ENCODE data around the gene KIF9.
A peak's percentile ranks its signal among the peaks of the same experiment; 100 is the strongest.
"Not testable (repeated sequence)": the region's sequence is repeated elsewhere in the genome, so short reads cannot be mapped to it uniquely, and the experiment has no call there.

KIF9 gene

GRCh38 chr3:47204875-47205274 is 77.7 kb downstream of the KIF9 start:
- TF ChIP-seq CTCF (conservative IDR thresholded peaks at IDR 0.05; ENCODE audit: low read depth, low read length) = no peak

GRCh38 chr3:47202542-47202941 is 80.1 kb downstream of the KIF9 start:
- DNase-seq (ENCODE audit: low read depth) = no peak
- TF ChIP-seq CTCF (conservative IDR thresholded peaks at IDR 0.05; ENCODE audit: low read depth, low read length) = no peak
- no peak overlapping the region for H3K4me3 ChIP-seq (ENCODE audit: low read depth, low read length)

More at GRCh38 chr3:47204875-47205274, 77.7 kb downstream of the KIF9 start:
- DNase-seq (ENCODE audit: low read depth) = no peak
- H3K4me3 ChIP-seq (ENCODE audit: low read depth, low read length) = no peak overlapping the region

- DNase-seq (ENCODE audit: low read depth) = no peak
- no peak for TF ChIP-seq CTCF (conservative IDR thresholded peaks at IDR 0.05; ENCODE audit: low read depth, low read length)
- H3K4me3 ChIP-seq (ENCODE audit: low read depth, low read length) = no peak overlapping the region
These were observed 85.3 kb downstream of the KIF9 start for GRCh38 chr3:47197287-47197686.

GRCh38 chr3:47194994-47195393 is 87.6 kb downstream of the KIF9 start:
- no peak for DNase-seq (ENCODE audit: low read depth)
- H3K4me3 ChIP-seq (ENCODE audit: low read depth, low read length) = no peak overlapping the region
- TF ChIP-seq CTCF (conservative IDR thresholded peaks at IDR 0.05; ENCODE audit: low read depth, low read length) = no peak

- TF ChIP-seq CTCF (conservative IDR thresholded peaks at IDR 0.05; ENCODE audit: low read depth, low read length) = no peak
- H3K4me3 ChIP-seq (ENCODE audit: low read depth, low read length) = no peak overlapping the region
- peak; percentile 52 for DNase-seq (ENCODE audit: low read depth)
These were observed 88.4 kb downstream of the KIF9 start for GRCh38 chr3:47193871-47194859.

- no peak for TF ChIP-seq CTCF (conservative IDR thresholded peaks at IDR 0.05; ENCODE audit: low read depth, low read length)
- no peak overlapping the region for H3K4me3 ChIP-seq (ENCODE audit: low read depth, low read length)
- no peak for DNase-seq (ENCODE audit: low read depth)
These were observed 96.3 kb downstream of the KIF9 start for GRCh38 chr3:47186285-47186684.

- not testable (repeated sequence) for DNase-seq (ENCODE audit: low read depth); H3K4me3 ChIP-seq (ENCODE audit: low read depth, low read length)
These were observed 100.9 kb downstream of the KIF9 start for GRCh38 chr3:47181685-47182084.

GRCh38 chr3:47180011-47180410 is 102.6 kb downstream of the KIF9 start:
- H3K4me3 ChIP-seq (ENCODE audit: low read depth, low read length); DNase-seq (ENCODE audit: low read depth): not testable (repeated sequence)
